ENCODE measurements around the gene SHISA7. TPM values are rescaled to one million over a fixed set of nuclear protein-coding genes. Genes with fewer than 3 reads are reported as not detected.

The SHISA7 gene
- total RNA-seq, 1 donor from 2014 or later = not detected

GRCh38 chr19:55442372-55442961 lies 633 bp downstream of the SHISA7 start:
- H3K36me3 Mint-ChIP-seq (ENCODE audit: low read depth) = no peaks in the 10 kb centered on the region
- intact Hi-C loops (cut with micrococcal nuclease) = no loop called here
- H3K27ac Mint-ChIP-seq = no peak overlapping the region
- H3K4me3 Mint-ChIP-seq (ENCODE audit: low read depth) = no peak overlapping the region
- DNase-seq (ENCODE audit: low spot score) = no peak
- peaks cover 53% of the 10 kb centered on the region for H3K27me3 Mint-ChIP-seq (ENCODE audit: low read depth)
- no peaks in the 10 kb centered on the region for H3K9me3 Mint-ChIP-seq
- H3K4me1 Mint-ChIP-seq (ENCODE audit: low read depth) = peaks cover 10% of the 10 kb centered on the region

GRCh38 chr19:55441692-55442321 lies 1.3 kb downstream of the SHISA7 start:
- no peaks in the 10 kb centered on the region for H3K9me3 Mint-ChIP-seq
- peaks cover 10% of the 10 kb centered on the region for H3K4me1 Mint-ChIP-seq (ENCODE audit: low read depth)
- H3K36me3 Mint-ChIP-seq (ENCODE audit: low read depth) = no peaks in the 10 kb centered on the region
- H3K27ac Mint-ChIP-seq = no peak overlapping the region
- no peak overlapping the region for H3K4me3 Mint-ChIP-seq (ENCODE audit: low read depth)
- intact Hi-C loops (cut with micrococcal nuclease) = no loop called here
- no peak for DNase-seq (ENCODE audit: low spot score)
- peaks cover 57% of the 10 kb centered on the region for H3K27me3 Mint-ChIP-seq (ENCODE audit: low read depth)

GRCh38 chr19:55441319-55441691 lies 1.8 kb downstream of the SHISA7 start:
- no peaks in the 10 kb centered on the region for H3K9me3 Mint-ChIP-seq
- H3K4me1 Mint-ChIP-seq (ENCODE audit: low read depth) = peaks cover 10% of the 10 kb centered on the region
- no peak overlapping the region for H3K27ac Mint-ChIP-seq
- peaks cover 60% of the 10 kb centered on the region for H3K27me3 Mint-ChIP-seq (ENCODE audit: low read depth)
- H3K36me3 Mint-ChIP-seq (ENCODE audit: low read depth) = no peaks in the 10 kb centered on the region
- no peak for DNase-seq (ENCODE audit: low spot score)
- intact Hi-C loops (cut with micrococcal nuclease) = no loop called here
- H3K4me3 Mint-ChIP-seq (ENCODE audit: low read depth) = no peak overlapping the region

- Mint-ChIP-seq H3K36me3 (ENCODE audit: low read depth) (no peaks in the 10 kb centered on the region), H3K27me3 (ENCODE audit: low read depth) (peaks cover 57% of the 10 kb centered on the region), H3K27ac (no peak overlapping the region), H3K9me3 (no peaks in the 10 kb centered on the region), H3K4me1 (ENCODE audit: low read depth) (peaks cover 10% of the 10 kb centered on the region), H3K4me3 (ENCODE audit: low read depth) (no peak overlapping the region)
- intact Hi-C loops (cut with micrococcal nuclease) = no loop called here
- DNase-seq (ENCODE audit: low spot score) = no peak
Measured at GRCh38 chr19:55440411-55441105, 2.5 kb downstream of the SHISA7 start.

GRCh38 chr19:55439052-55439451 lies 4.0 kb downstream of the SHISA7 start:
- no peaks in the 10 kb centered on the region for H3K9me3 Mint-ChIP-seq
- DNase-seq (ENCODE audit: low spot score) = no peak
- no peak overlapping the region for H3K27ac Mint-ChIP-seq
- H3K27me3 Mint-ChIP-seq (ENCODE audit: low read depth) = peaks cover 48% of the 10 kb centered on the region
- no peaks in the 10 kb centered on the region for H3K36me3 Mint-ChIP-seq (ENCODE audit: low read depth)
- H3K4me3 Mint-ChIP-seq (ENCODE audit: low read depth) = no peak overlapping the region
- peaks cover 10% of the 10 kb centered on the region for H3K4me1 Mint-ChIP-seq (ENCODE audit: low read depth)
- intact Hi-C loops (cut with micrococcal nuclease) = no loop called here

- H3K27ac Mint-ChIP-seq = no peak overlapping the region
- H3K4me1 Mint-ChIP-seq (ENCODE audit: low read depth) = peaks cover 10% of the 10 kb centered on the region
- no peak for DNase-seq (ENCODE audit: low spot score)
- no peak overlapping the region for H3K4me3 Mint-ChIP-seq (ENCODE audit: low read depth)
- no peaks in the 10 kb centered on the region for H3K36me3 Mint-ChIP-seq (ENCODE audit: low read depth)
- peaks cover 39% of the 10 kb centered on the region for H3K27me3 Mint-ChIP-seq (ENCODE audit: low read depth)
- intact Hi-C loops (cut with micrococcal nuclease) = no loop called here
- no peaks in the 10 kb centered on the region for H3K9me3 Mint-ChIP-seq
Measured at GRCh38 chr19:55437410-55437809, 5.7 kb downstream of the SHISA7 start.

GRCh38 chr19:55436847-55437246 lies 6.3 kb downstream of the SHISA7 start:
- peaks cover 10% of the 10 kb centered on the region for H3K4me1 Mint-ChIP-seq (ENCODE audit: low read depth)
- no peaks in the 10 kb centered on the region for H3K9me3 Mint-ChIP-seq
- H3K27me3 Mint-ChIP-seq (ENCODE audit: low read depth) = peaks cover 35% of the 10 kb centered on the region
- H3K36me3 Mint-ChIP-seq (ENCODE audit: low read depth) = no peaks in the 10 kb centered on the region
- intact Hi-C loops (cut with micrococcal nuclease) = no loop called here
- no peak for DNase-seq (ENCODE audit: low spot score)
- no peak overlapping the region for H3K4me3 Mint-ChIP-seq (ENCODE audit: low read depth)
- H3K27ac Mint-ChIP-seq = no peak overlapping the region

GRCh38 chr19:55435020-55435419 lies 8.1 kb downstream of the SHISA7 start:
- no peaks in the 10 kb centered on the region for H3K4me1 Mint-ChIP-seq (ENCODE audit: low read depth)
- H3K36me3 Mint-ChIP-seq (ENCODE audit: low read depth) = no peaks in the 10 kb centered on the region
- H3K27ac Mint-ChIP-seq = no peak overlapping the region
- no peak for DNase-seq (ENCODE audit: low spot score)
- H3K9me3 Mint-ChIP-seq = no peaks in the 10 kb centered on the region
- H3K27me3 Mint-ChIP-seq (ENCODE audit: low read depth) = peaks cover 21% of the 10 kb centered on the region
- H3K4me3 Mint-ChIP-seq (ENCODE audit: low read depth) = no peak overlapping the region
- intact Hi-C loops (cut with micrococcal nuclease) = no loop called here

GRCh38 chr19:55434356-55434919 lies 8.7 kb downstream of the SHISA7 start:
- Mint-ChIP-seq H3K4me1 (ENCODE audit: low read depth) (no peaks in the 10 kb centered on the region), H3K4me3 (ENCODE audit: low read depth) (no peak overlapping the region), H3K27me3 (ENCODE audit: low read depth) (peaks cover 17% of the 10 kb centered on the region), H3K36me3 (ENCODE audit: low read depth) (no peaks in the 10 kb centered on the region), H3K27ac (no peak overlapping the region), H3K9me3 (no peaks in the 10 kb centered on the region)
- no peak for DNase-seq (ENCODE audit: low spot score)
- intact Hi-C loops (cut with micrococcal nuclease) = no loop called here

- Mint-ChIP-seq H3K9me3 (no peaks in the 10 kb centered on the region), H3K27me3 (ENCODE audit: low read depth) (peaks cover 10% of the 10 kb centered on the region), H3K36me3 (ENCODE audit: low read depth) (no peaks in the 10 kb centered on the region), H3K4me1 (ENCODE audit: low read depth) (no peaks in the 10 kb centered on the region), H3K4me3 (ENCODE audit: low read depth) (no peak overlapping the region), H3K27ac (no peak overlapping the region)
- no peak for DNase-seq (ENCODE audit: low spot score)
- intact Hi-C loops (cut with micrococcal nuclease) = no loop called here
Measured at GRCh38 chr19:55433292-55433691, 9.8 kb downstream of the SHISA7 start.

- Mint-ChIP-seq H3K27me3 (ENCODE audit: low read depth) (peaks cover 10% of the 10 kb centered on the region), H3K4me1 (ENCODE audit: low read depth) (no peaks in the 10 kb centered on the region), H3K27ac (no peak overlapping the region)
Measured at GRCh38 chr19:55432241-55432959, 10.7 kb downstream of the SHISA7 start.

GRCh38 chr19:55431183-55431582 lies 11.9 kb downstream of the SHISA7 start:
- no peaks in the 10 kb centered on the region for H3K9me3 Mint-ChIP-seq
- DNase-seq (ENCODE audit: low spot score) = no peak
- intact Hi-C loops (cut with micrococcal nuclease) = no loop called here
- no peaks in the 10 kb centered on the region for H3K36me3 Mint-ChIP-seq (ENCODE audit: low read depth)
- no peaks in the 10 kb centered on the region for H3K4me1 Mint-ChIP-seq (ENCODE audit: low read depth)
- no peak overlapping the region for H3K4me3 Mint-ChIP-seq (ENCODE audit: low read depth)
- H3K27ac Mint-ChIP-seq = no peak overlapping the region
- peaks cover 3% of the 10 kb centered on the region for H3K27me3 Mint-ChIP-seq (ENCODE audit: low read depth)

More at GRCh38 chr19:55432241-55432959, 10.7 kb downstream of the SHISA7 start:
- Mint-ChIP-seq H3K36me3 (ENCODE audit: low read depth) (no peaks in the 10 kb centered on the region), H3K9me3 (no peaks in the 10 kb centered on the region), H3K4me3 (ENCODE audit: low read depth) (no peak overlapping the region)
- intact Hi-C loops (cut with micrococcal nuclease) = no loop called here
- DNase-seq (ENCODE audit: low spot score) = no peak
